GM19395 (cell line): Measurements from ENCODE around the gene CREB5.

Experiments used
- ATAC-seq: cut with Tn5 transposase; IDR thresholded peaks from one replicate; pipeline ENCODE4 v1.9.1; 2021; ENCODE audit warnings: mild to moderate bottlenecking, moderate library complexity; ENCODE audit not compliant: unreplicated experiment

Gene CREB5

DNA sequence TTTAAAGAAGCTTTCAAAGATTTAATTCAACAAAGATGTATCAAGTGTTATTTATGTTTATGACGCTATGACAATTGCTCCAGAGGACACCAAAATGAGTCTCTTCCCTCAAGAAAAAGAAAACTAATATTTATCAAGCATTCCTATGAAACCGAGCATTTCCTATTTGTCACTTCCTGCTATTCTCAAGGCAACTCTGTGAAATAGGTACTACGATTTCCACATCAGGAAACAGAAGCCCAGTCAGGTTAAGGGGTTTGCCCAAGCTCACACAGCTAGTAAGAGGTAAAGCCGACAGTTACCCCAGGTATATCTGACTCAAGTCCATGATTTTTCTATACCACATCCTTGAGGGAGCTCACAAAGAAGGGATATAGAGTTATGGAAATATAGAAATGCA, 459.9 kb downstream of the CREB5 start:
- ATAC-seq = no peak

DNA sequence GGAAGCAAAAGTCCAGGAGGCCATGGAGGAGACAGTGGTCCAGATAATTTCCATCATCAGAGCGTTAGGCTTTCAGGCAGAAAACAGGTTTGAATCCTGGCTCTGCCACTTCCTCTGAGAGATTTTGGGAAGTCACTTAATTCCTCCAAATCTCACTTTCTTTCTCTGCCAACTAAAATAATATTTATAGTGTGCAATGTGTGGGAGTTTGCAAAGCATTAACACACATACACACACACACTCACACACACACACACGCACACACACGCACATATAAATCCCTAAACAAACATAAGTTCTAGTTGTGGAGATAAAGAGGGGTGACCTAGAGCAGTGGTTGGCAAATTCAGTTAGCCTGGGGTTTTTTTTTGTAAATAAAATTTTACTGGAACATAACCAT, 461.0 kb downstream of the CREB5 start:
- no peak for ATAC-seq

DNA sequence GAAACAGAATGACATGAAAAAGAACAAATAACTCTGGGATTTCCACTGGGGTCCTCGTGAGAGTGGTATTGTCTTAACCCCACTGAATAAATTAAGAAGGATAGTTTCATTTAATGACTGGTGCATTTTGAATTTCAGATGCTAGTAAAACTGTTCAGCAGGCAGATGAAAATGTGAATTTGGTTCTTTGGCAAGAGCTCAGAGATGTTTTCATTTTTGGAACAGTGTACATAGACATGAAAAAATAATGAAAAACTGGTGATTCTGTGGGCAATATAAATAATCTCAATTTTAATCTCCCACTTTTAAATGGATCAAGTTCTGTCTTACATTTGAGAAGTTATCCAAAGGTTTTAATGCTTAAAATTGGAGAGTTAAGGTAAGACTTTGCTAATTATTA, 461.7 kb downstream of the CREB5 start:
- no peak for ATAC-seq
